Gastrocnemius medialis (tissue), 4 donors: ENCODE results near the gene CCDC127.

ENCODE experiments used
- POLR2A ChIP-seq, 2 donors: fragments of 450-650 bp; IDR thresholded peaks; one replicate each; pipeline ENCODE4 v1.6.1; 2017; ENCODE audit warnings: antibody characterized with exemption in 2 of 2, mild to moderate bottlenecking in 2 of 2, moderate library complexity in 2 of 2
- TF ChIP-seq, protein P1 (sequence below), 5 experiments: fragments of 450-650 bp in 3 of 5; fragments of 200-600 bp in 2 of 5; sonication (generic) in 2 of 5; IDR thresholded peaks in 4 of 5; conservative IDR thresholded peaks in 1 of 5; 1 replicate in 4 of 5; 2 replicates in 1 of 5; pipeline ENCODE4 v1.5.1; 2016 to 2019; ENCODE audit warnings: antibody characterized with exemption in 5 of 5, mild to moderate bottlenecking in 3 of 5, moderate library complexity in 3 of 5

DNA sequence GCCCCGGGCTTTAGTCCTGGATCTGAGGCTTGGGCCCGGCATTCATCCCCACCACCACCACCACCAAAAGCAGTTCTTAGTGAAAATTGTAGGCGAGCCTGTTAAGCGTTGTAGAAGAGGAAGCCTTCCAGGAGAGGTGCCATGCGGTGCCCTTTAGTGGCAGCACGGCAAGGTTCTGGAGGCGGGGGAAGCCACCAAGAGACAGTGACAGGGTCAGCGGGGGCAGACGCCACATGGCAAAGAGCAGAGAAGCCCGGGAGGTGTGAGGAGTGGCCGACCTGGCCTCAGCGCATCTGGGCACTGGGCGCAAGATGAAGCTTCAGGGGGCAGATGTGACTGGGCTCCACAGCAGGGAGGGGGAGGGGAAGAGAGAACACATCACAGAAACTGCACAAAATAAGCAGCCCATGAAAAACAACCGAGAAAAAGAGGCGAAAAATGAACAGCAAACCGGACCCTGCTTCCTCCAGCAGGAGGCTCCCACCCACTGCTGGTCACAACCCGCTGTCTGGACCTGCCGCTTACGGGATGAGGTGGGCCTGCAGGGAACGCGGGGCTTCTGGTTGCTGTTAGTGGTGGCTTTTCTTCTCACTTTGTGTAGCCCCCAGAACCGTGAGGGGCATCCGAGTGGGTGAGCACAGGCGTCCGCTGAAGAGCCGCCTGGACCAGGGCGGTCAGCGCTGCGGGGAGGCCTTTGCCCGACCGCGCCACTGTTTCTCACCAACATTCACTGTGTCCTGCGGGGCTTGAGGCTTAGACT, 22.4 kb downstream of the CCDC127 start:
- no peak for TF ChIP-seq POLR2A (IDR thresholded peaks at IDR 0.05)
- TF ChIP-seq, protein P1, sequence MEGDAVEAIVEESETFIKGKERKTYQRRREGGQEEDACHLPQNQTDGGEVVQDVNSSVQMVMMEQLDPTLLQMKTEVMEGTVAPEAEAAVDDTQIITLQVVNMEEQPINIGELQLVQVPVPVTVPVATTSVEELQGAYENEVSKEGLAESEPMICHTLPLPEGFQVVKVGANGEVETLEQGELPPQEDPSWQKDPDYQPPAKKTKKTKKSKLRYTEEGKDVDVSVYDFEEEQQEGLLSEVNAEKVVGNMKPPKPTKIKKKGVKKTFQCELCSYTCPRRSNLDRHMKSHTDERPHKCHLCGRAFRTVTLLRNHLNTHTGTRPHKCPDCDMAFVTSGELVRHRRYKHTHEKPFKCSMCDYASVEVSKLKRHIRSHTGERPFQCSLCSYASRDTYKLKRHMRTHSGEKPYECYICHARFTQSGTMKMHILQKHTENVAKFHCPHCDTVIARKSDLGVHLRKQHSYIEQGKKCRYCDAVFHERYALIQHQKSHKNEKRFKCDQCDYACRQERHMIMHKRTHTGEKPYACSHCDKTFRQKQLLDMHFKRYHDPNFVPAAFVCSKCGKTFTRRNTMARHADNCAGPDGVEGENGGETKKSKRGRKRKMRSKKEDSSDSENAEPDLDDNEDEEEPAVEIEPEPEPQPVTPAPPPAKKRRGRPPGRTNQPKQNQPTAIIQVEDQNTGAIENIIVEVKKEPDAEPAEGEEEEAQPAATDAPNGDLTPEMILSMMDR (IDR thresholded peaks at IDR 0.05 in 4 of 5, conservative IDR thresholded peaks at IDR 0.05 in 1 of 5) = peak in 3 of 5 experiments; percentile 10 to 23 (median 11)
